Trophoblast cell (in vitro differentiated cells and primary cell): ENCODE measurements around the gene S100A16.

ENCODE experiments used
- DNase-seq, 2 donors: peaks; one replicate each; pipeline ENCODE4 v3.0.0-alpha.2; 2016
- H2AFZ ChIP-seq: 2 replicates; pipeline ENCODE4 v1.6.1; 2013; ENCODE audit warnings: low read length, moderate library complexity, mild to moderate bottlenecking; ENCODE audit not compliant: insufficient read depth, poor library complexity
- H2AK5ac ChIP-seq: 2 replicates; pipeline ENCODE4 v1.6.1; 2013; ENCODE audit warnings: mild to moderate bottlenecking, low read length
- H2BK120ac ChIP-seq: 2 replicates; pipeline ENCODE4 v1.6.1; 2013; ENCODE audit warnings: low read length, mild to moderate bottlenecking, moderate library complexity; ENCODE audit not compliant: insufficient read depth, poor library complexity
- H2BK12ac ChIP-seq: 2 replicates; pipeline ENCODE4 v1.6.1; 2013; ENCODE audit warnings: mild to moderate bottlenecking, low read length, moderate library complexity
- H2BK5ac ChIP-seq: 2 replicates; pipeline ENCODE4 v1.6.1; 2013; ENCODE audit warnings: low read length, low read depth, moderate library complexity, mild to moderate bottlenecking; ENCODE audit not compliant: poor library complexity
- H3K14ac ChIP-seq: 2 replicates; pipeline ENCODE4 v1.6.1; 2013; ENCODE audit warnings: mild to moderate bottlenecking, low read length
- H3K18ac ChIP-seq: 2 replicates; pipeline ENCODE4 v1.6.1; 2013; ENCODE audit warnings: mild to moderate bottlenecking, low read length
- H3K23ac ChIP-seq: 2 replicates; pipeline ENCODE4 v1.6.1; 2013; ENCODE audit warnings: low read length
- H3K27ac ChIP-seq: 2 replicates; pipeline ENCODE4 v1.5.1; 2013; ENCODE audit warnings: low read depth, mild to moderate bottlenecking, inconsistent platforms, low read length, moderate library complexity
- H3K27me3 ChIP-seq: 2 replicates; pipeline ENCODE4 v1.6.1; 2013; ENCODE audit warnings: inconsistent platforms, mild to moderate bottlenecking, low read length, moderate library complexity; ENCODE audit not compliant: insufficient read depth
- H3K36me3 ChIP-seq, 2 experiments: 1 replicate in 1 of 2; 2 replicates in 1 of 2; pipeline ENCODE4 v1.6.1; 2013; ENCODE audit warnings: low read length in 2 of 2, mild to moderate bottlenecking in 2 of 2, moderate library complexity in 1 of 2; ENCODE audit not compliant: insufficient read depth in 2 of 2, control insufficient read depth in 1 of 2
- H3K4ac ChIP-seq: 2 replicates; pipeline ENCODE4 v1.6.1; 2013; ENCODE audit warnings: low read depth, mild to moderate bottlenecking, low read length, moderate library complexity
- H3K4me1 ChIP-seq, 2 experiments: 1 replicate in 1 of 2; 2 replicates in 1 of 2; pipeline ENCODE4 v1.6.1; 2013; ENCODE audit warnings: low read length in 2 of 2, mild to moderate bottlenecking in 2 of 2, moderate library complexity in 1 of 2; ENCODE audit not compliant: insufficient read depth in 2 of 2, control insufficient read depth in 1 of 2
- H3K4me2 ChIP-seq: 2 replicates; pipeline ENCODE4 v1.6.1; 2013; ENCODE audit warnings: inconsistent platforms, mild to moderate bottlenecking, low read length, moderate library complexity
- H3K4me3 ChIP-seq: 2 replicates; pipeline ENCODE4 v1.5.1; 2013; ENCODE audit warnings: mild to moderate bottlenecking, low read depth, low read length, inconsistent platforms
- H3K79me1 ChIP-seq: one replicate; pipeline ENCODE4 v1.6.1; 2013; ENCODE audit warnings: low read length
- H3K79me2 ChIP-seq: 2 replicates; pipeline ENCODE4 v1.6.1; 2013; ENCODE audit warnings: low read length, mild to moderate bottlenecking; ENCODE audit not compliant: control insufficient read depth, insufficient read depth, poor library complexity
- H3K9ac ChIP-seq: 2 replicates; pipeline ENCODE4 v1.6.1; 2013; ENCODE audit warnings: mild to moderate bottlenecking, low read length
- H3K9me3 ChIP-seq: 2 replicates; pipeline ENCODE4 v1.6.1; 2013; ENCODE audit warnings: low read depth, mild to moderate bottlenecking, control low read depth, inconsistent platforms, low read length; ENCODE audit not compliant: insufficient read depth
- H4K12ac ChIP-seq: 2 replicates; pipeline ENCODE4 v1.6.1; 2013; ENCODE audit warnings: low read depth, mild to moderate bottlenecking, low read length, moderate library complexity
- H4K8ac ChIP-seq: 2 replicates; pipeline ENCODE4 v1.6.1; 2013; ENCODE audit warnings: low read depth, mild to moderate bottlenecking, low read length, moderate library complexity
- H4K91ac ChIP-seq: one replicate; pipeline ENCODE4 v1.6.1; 2013; ENCODE audit warnings: low read depth, mild to moderate bottlenecking, low read length, moderate library complexity
- WGBS: extraction: QIAGEN DNeasy Blood & Tissue Kit; methylation state at CpG from one replicate; pipeline ENCODE4 v1.1.7; 2013; ENCODE audit warnings: missing lambda C conversion rate; ENCODE audit not compliant: insufficient read length, insufficient coverage; ENCODE audit errors: extremely low coverage; 5-methylcytosine and 5-hydroxymethylcytosine counted together

The S100A16 gene

DNA sequence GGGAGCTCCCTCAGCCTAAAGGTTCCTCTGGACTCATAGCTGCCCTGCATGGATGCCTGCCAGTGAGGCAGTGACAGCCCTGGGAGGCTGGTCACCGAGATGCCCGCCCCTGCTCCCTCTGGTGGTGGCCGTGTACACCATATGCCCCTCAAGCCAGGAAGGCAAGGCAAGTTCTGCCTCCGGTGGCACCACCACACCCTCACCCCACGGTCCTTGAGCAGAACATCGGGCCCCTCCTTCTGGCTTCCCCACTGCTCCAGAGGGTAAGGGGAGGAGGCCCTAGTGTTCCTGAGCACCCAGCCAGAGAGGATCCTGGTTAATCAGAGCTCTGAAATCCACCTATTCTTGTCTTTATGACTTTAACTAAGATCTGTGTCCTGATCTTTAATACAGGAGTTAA is 4.7 kb upstream of the S100A16 start:
- no CpG with 5 or more reads among the region's 6 CpGs for WGBS
- no peak overlapping the region for H2BK5ac ChIP-seq
- H3K79me2 ChIP-seq = no peaks in the 10 kb centered on the region
- H3K18ac ChIP-seq = no peak overlapping the region
- no peak overlapping the region for H2BK12ac ChIP-seq
- H3K4me1 ChIP-seq = peaks cover 15 to 22% of the 10 kb centered on the region in 2 experiments
- H3K79me1 ChIP-seq = peaks cover 11% of the 10 kb centered on the region
- H3K27me3 ChIP-seq = no peaks in the 10 kb centered on the region
- no peak overlapping the region for H3K9ac ChIP-seq
- H4K12ac ChIP-seq = no peak overlapping the region
- no peak overlapping the region for H3K27ac ChIP-seq
- no peak overlapping the region for H2AFZ ChIP-seq
- H3K14ac ChIP-seq = no peak overlapping the region
- peak overlapping the region; percentile 31 for H4K8ac ChIP-seq
- no peak overlapping the region for H3K4me2 ChIP-seq
- H3K4ac ChIP-seq = no peak overlapping the region
- H3K23ac ChIP-seq = no peak overlapping the region
- no peaks in the 10 kb centered on the region for H3K9me3 ChIP-seq
- no peak overlapping the region for H2BK120ac ChIP-seq
- peak overlapping the region; percentile 83 for H4K91ac ChIP-seq
- DNase-seq = peak; percentile 56 to 83
- no peak overlapping the region for H3K4me3 ChIP-seq
- H2AK5ac ChIP-seq = no peak overlapping the region
- H3K36me3 ChIP-seq = peaks cover 10 to 17% of the 10 kb centered on the region in 2 experiments

DNA sequence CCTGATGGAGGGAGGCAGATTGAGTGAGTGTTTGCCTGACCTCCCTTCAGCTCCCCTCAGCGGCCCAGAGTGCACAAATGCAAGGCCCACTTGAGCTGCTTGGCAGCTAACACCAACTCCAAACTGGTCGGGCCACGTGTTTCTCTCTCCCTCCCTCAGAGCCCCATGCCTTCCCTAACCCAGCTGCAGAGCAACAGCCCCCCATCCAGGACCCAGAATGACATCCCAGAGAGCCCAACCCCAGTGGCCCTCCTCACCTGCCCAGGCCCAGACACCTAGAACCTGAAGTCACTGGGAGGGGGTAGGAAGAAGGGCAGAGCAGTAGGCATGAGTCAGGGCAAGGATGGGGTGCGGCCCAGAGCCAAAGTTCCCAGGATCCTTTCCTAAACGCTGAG is 4.0 kb upstream of the S100A16 start:
- WGBS = no CpG with 5 or more reads among the region's 5 CpGs
- peak overlapping the region; percentile 44 for H3K14ac ChIP-seq

DNA sequence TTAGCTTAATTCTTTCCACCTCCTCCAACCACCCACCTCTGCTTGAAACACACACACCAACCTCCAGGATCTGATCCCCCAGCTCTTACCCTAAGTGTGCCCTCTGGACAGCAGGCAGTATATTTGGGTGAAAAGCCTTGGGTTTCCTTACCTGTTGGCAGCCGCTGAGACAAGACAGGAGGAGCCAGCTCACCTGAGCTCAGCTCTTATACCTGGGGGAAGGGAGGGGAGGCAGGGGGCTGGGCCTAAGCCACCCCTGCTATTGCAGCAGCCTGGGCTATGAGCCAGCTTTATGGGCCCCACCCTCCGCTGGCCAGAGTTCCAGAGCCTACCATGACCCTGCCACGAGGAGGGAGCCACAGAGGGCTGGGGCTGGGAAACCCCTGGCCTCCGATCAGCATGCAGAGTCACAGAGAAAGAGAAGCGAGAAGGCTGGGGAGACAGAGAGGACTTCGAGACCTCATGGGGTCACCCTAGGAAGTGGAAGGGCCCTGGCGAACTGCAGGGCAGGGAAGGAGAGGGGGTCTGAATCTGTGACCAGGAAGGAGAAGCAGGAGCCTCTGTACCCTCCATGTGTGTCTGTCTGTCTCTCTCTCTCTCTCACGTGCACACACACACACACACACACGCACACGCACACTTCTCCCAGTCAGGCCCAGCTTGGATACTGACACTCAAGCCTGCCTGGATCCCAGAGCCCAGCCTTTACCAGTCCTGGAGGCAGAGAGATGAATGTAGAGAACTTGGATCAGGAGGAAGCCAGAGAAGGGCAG is 3.4 kb upstream of the S100A16 start, which contains the start of gene S100A14:
Gene S100A14 (minus strand): TSS at position 182 of the 773 bp plus-strand sequence. CDS start 467 bp downstream, outside the sequence.
- no peak within 1 kb of the TSS for H2BK5ac ChIP-seq
- H4K91ac ChIP-seq = peak within 1 kb of the TSS; percentile 83
- peak within 1 kb of the TSS; percentile 19 for H2AFZ ChIP-seq
- no CpG with 5 or more reads among the region's 10 CpGs for WGBS
- H3K23ac ChIP-seq = no peak within 1 kb of the TSS
- H3K4me3 ChIP-seq = no peak within 1 kb of the TSS
- no peak for DNase-seq
- H3K14ac ChIP-seq = peak within 1 kb of the TSS; percentile 44
- H3K9ac ChIP-seq = no peak within 1 kb of the TSS
- H3K27me3 ChIP-seq = no peaks in the 10 kb centered on the region
- no peak within 1 kb of the TSS for H3K27ac ChIP-seq
- H4K12ac ChIP-seq = no peak within 1 kb of the TSS
- no peaks in the 10 kb centered on the region for H3K9me3 ChIP-seq
- H2BK12ac ChIP-seq = peak within 1 kb of the TSS; percentile 76
- peak within 1 kb of the TSS; percentile 38 for H3K18ac ChIP-seq
- peak within 1 kb of the TSS; percentile 61 for H2BK120ac ChIP-seq
- no peak within 1 kb of the TSS for H3K4me2 ChIP-seq
- peaks cover 10 to 13% of the 10 kb centered on the region in 2 experiments for H3K36me3 ChIP-seq
- H3K4me1 ChIP-seq = peaks cover 21 to 26% of the 10 kb centered on the region in 2 experiments
- H2AK5ac ChIP-seq = peak within 1 kb of the TSS; percentile 81
- peak within 1 kb of the TSS; percentile 62 for H4K8ac ChIP-seq
- H3K4ac ChIP-seq = peak within 1 kb of the TSS; percentile 19
- peaks cover 16% of the 10 kb centered on the region for H3K79me1 ChIP-seq
- no peaks in the 10 kb centered on the region for H3K79me2 ChIP-seq

More for the DNA sequence above, 4.0 kb upstream of the S100A16 start:
- H3K9me3 ChIP-seq = no peaks in the 10 kb centered on the region
- no peak overlapping the region for H3K27ac ChIP-seq
- no peaks in the 10 kb centered on the region for H3K27me3 ChIP-seq
- H4K8ac ChIP-seq = peak overlapping the region; percentile 62
- peak overlapping the region; percentile 83 for H4K91ac ChIP-seq
- peak overlapping the region; percentile 19 for H2AFZ ChIP-seq
- H3K79me1 ChIP-seq = peaks cover 16% of the 10 kb centered on the region
- H3K18ac ChIP-seq = peak overlapping the region; percentile 38
- no peaks in the 10 kb centered on the region for H3K79me2 ChIP-seq
- peak overlapping the region; percentile 76 for H2BK12ac ChIP-seq
- H3K36me3 ChIP-seq = peaks cover 10 to 13% of the 10 kb centered on the region in 2 experiments
- peak overlapping the region; percentile 61 for H2BK120ac ChIP-seq
- H2BK5ac ChIP-seq = no peak overlapping the region
- no peak overlapping the region for H3K4me2 ChIP-seq
- no peak overlapping the region for H3K23ac ChIP-seq
- no peak overlapping the region for H3K4ac ChIP-seq
- no peak overlapping the region for H4K12ac ChIP-seq
- H2AK5ac ChIP-seq = peak overlapping the region; percentile 81
- no peak overlapping the region for H3K9ac ChIP-seq
- H3K4me1 ChIP-seq = peaks cover 17 to 26% of the 10 kb centered on the region in 2 experiments
- DNase-seq = no peak
- no peak overlapping the region for H3K4me3 ChIP-seq

DNA sequence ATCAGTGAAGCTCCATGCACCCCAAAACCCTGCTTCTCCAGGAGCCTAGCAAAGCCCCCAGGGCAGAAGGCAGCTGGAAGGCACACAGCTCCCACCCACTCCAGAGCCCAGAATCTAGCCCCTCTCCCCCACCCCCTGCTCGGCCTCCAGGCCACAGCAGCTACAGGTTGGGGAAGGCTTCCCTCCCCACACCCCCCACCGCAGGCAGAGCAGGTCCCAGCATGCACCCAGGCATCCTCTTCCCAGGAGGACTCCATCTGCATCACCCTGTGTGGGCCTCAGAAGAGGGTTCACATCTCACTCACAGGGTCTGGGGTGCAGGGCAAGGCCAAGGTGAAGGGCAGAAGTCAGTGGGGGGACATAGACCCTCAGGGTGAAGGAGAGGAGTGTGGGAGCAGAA is 2.5 kb upstream of the S100A16 start:
- no peaks in the 10 kb centered on the region for H3K27me3 ChIP-seq

More for the DNA sequence above, 2.5 kb upstream of the S100A16 start:
- peak overlapping the region; percentile 0 for H2AK5ac ChIP-seq
- H2BK12ac ChIP-seq = no peak overlapping the region
- H3K79me1 ChIP-seq = peaks cover 16% of the 10 kb centered on the region
- no peak overlapping the region for H3K14ac ChIP-seq
- no peak overlapping the region for H4K12ac ChIP-seq
- H2AFZ ChIP-seq = no peak overlapping the region
- H3K4me1 ChIP-seq = peaks cover 27 to 33% of the 10 kb centered on the region in 2 experiments
- H3K4me2 ChIP-seq = no peak overlapping the region
- no peak overlapping the region for H3K27ac ChIP-seq
- no peaks in the 10 kb centered on the region for H3K9me3 ChIP-seq
- no peak overlapping the region for H3K23ac ChIP-seq
- no peak for DNase-seq
- H4K8ac ChIP-seq = no peak overlapping the region
- H4K91ac ChIP-seq = no peak overlapping the region
- no peak overlapping the region for H3K4ac ChIP-seq
- no peak overlapping the region for H2BK120ac ChIP-seq
- no peak overlapping the region for H2BK5ac ChIP-seq
- no CpG with 5 or more reads among the region's 2 CpGs for WGBS
- no peak overlapping the region for H3K4me3 ChIP-seq
- peaks cover 8 to 13% of the 10 kb centered on the region in 2 experiments for H3K36me3 ChIP-seq
- H3K18ac ChIP-seq = peak overlapping the region; percentile 23
- no peak overlapping the region for H3K9ac ChIP-seq
- H3K79me2 ChIP-seq = no peaks in the 10 kb centered on the region
